ENCODE measurements around the gene C10orf90. TPM values are rescaled to one million over a fixed set of nuclear protein-coding genes. Genes with fewer than 3 reads are reported as not detected.

The C10orf90 gene
- total RNA-seq, 1 experiment from 2014 or later = 0.59 TPM

- Histone ChIP-seq H3K27me3 (ENCODE audit: insufficient read depth, low read depth) (peaks cover 7% of the 10 kb centered on the region; the same call in 1 of the 2 replicates), H3K9me3 (ENCODE audit: insufficient read depth, low read depth) (no peaks in the 10 kb centered on the region), H3K4me2 (no peak overlapping the region), H3K4me1 (replicated peaks; ENCODE audit: insufficient read depth) (no peaks in the 10 kb centered on the region), H3K27ac (no peak overlapping the region), H4K20me1 (ENCODE audit: insufficient read depth) (no peaks in the 10 kb centered on the region), H3K79me2 (ENCODE audit: low read depth) (no peaks in the 10 kb centered on the region), H3K36me3 (ENCODE audit: low read depth) (no peaks in the 10 kb centered on the region), H3F3A (ENCODE audit: insufficient read depth, low read depth) (no peaks in the 10 kb centered on the region), H3K4me3 (no peak overlapping the region), H3K9me2 (ENCODE audit: insufficient read depth) (no peaks in the 10 kb centered on the region), H2AFZ (no peak overlapping the region)
- BruUV-seq (replicated peaks) = no TSS peak
- no peak for TF ChIP-seq EZH2 (IDR thresholded peaks at IDR 0.05; ENCODE audit: low read depth)
- no peak for TF ChIP-seq CTCF (conservative IDR thresholded peaks at IDR 0.05)
- ChIA-PET POLR2A (ENCODE audit: unreplicated experiment) (no interaction called here), CTCF (no interaction called here)
- no peak for DNase-seq
- intact Hi-C loops (cut with micrococcal nuclease; ENCODE audit: unreplicated experiment) = no loop called here
These were observed 35.6 kb downstream of the C10orf90 start for GRCh38 chr10:126634911-126635310.

GRCh38 chr10:126634347-126634746, 36.1 kb downstream of the C10orf90 start:
- ChIA-PET POLR2A (ENCODE audit: unreplicated experiment) (no interaction called here), CTCF (no interaction called here)
- TF ChIP-seq EZH2 (IDR thresholded peaks at IDR 0.05; ENCODE audit: low read depth) (no peak), CTCF (conservative IDR thresholded peaks at IDR 0.05) (no peak)
- Histone ChIP-seq H3K36me3 (ENCODE audit: low read depth) (no peaks in the 10 kb centered on the region), H3K27ac (no peak overlapping the region), H3K4me3 (no peak overlapping the region), H3K9me2 (ENCODE audit: insufficient read depth) (no peaks in the 10 kb centered on the region), H3K4me2 (no peak overlapping the region), H3K27me3 (ENCODE audit: insufficient read depth, low read depth) (peaks cover 11% of the 10 kb centered on the region; the same call in 1 of the 2 replicates), H3K79me2 (ENCODE audit: low read depth) (no peaks in the 10 kb centered on the region), H2AFZ (no peak overlapping the region), H3K9me3 (ENCODE audit: insufficient read depth, low read depth) (no peaks in the 10 kb centered on the region), H3K4me1 (replicated peaks; ENCODE audit: insufficient read depth) (no peaks in the 10 kb centered on the region), H3F3A (ENCODE audit: insufficient read depth, low read depth) (no peaks in the 10 kb centered on the region), H4K20me1 (ENCODE audit: insufficient read depth) (no peaks in the 10 kb centered on the region)
- intact Hi-C loops (cut with micrococcal nuclease; ENCODE audit: unreplicated experiment) = no loop called here
- DNase-seq = no peak
- BruUV-seq (replicated peaks) = no TSS peak

- BruUV-seq (replicated peaks) = no TSS peak
- Histone ChIP-seq H3K4me1 (replicated peaks; ENCODE audit: insufficient read depth) (no peaks in the 10 kb centered on the region), H3F3A (ENCODE audit: insufficient read depth, low read depth) (no peaks in the 10 kb centered on the region), H3K9me3 (ENCODE audit: insufficient read depth, low read depth) (no peaks in the 10 kb centered on the region), H3K27me3 (ENCODE audit: insufficient read depth, low read depth) (peaks cover 12% of the 10 kb centered on the region; the same call in 1 of the 2 replicates), H3K4me2 (no peak overlapping the region), H3K4me3 (no peak overlapping the region), H3K9me2 (ENCODE audit: insufficient read depth) (no peaks in the 10 kb centered on the region), H4K20me1 (ENCODE audit: insufficient read depth) (no peaks in the 10 kb centered on the region), H3K36me3 (ENCODE audit: low read depth) (no peaks in the 10 kb centered on the region), H3K27ac (no peak overlapping the region), H2AFZ (no peak overlapping the region), H3K79me2 (ENCODE audit: low read depth) (no peaks in the 10 kb centered on the region)
- no peak for TF ChIP-seq CTCF (conservative IDR thresholded peaks at IDR 0.05)
- intact Hi-C loops (cut with micrococcal nuclease; ENCODE audit: unreplicated experiment) = no loop called here
- POLR2A ChIA-PET (ENCODE audit: unreplicated experiment) = no interaction called here
- CTCF ChIA-PET = no interaction called here
- DNase-seq = no peak
These were observed 37.8 kb downstream of the C10orf90 start for GRCh38 chr10:126632705-126633104.

Measured in PC-9 (cell line).